Activated T-helper 1 cell treated with anti-CD3 and anti-CD28 coated beads, Interleukin-12 subunit alpha, Interleukin-12 subunit beta, Interleukin-2, Interleukin-4 antibody, amounts not matched to agents 30 ng/mL and 10 ng/mL and 1 ng/mL, durations not matched to agents 14 hours and 24 hours and 36 hours (primary cell): ENCODE results near the gene SLFN12L. TPM values are rescaled to one million over a fixed set of nuclear protein-coding genes. Genes with fewer than 3 reads are reported as not detected.

ENCODE experiments used
- DNase-seq: peaks from one replicate; pipeline ENCODE4 v3.0.0; 2021; ENCODE audit warnings: low spot score
- H3K27ac Mint-ChIP-seq: one replicate; pipeline ENCODE4 v1.8.0; 2021; ENCODE audit warnings: mild to moderate bottlenecking, mixed read lengths
- H3K27me3 Mint-ChIP-seq: one replicate; pipeline ENCODE4 v1.8.0; 2022; ENCODE audit warnings: mild to moderate bottlenecking, moderate library complexity, mixed read lengths; ENCODE audit not compliant: insufficient read depth
- H3K36me3 Mint-ChIP-seq: one replicate; pipeline ENCODE4 v1.8.0; 2021; ENCODE audit warnings: low read depth, mixed read lengths
- H3K4me1 Mint-ChIP-seq: one replicate; pipeline ENCODE4 v1.8.0; 2021; ENCODE audit warnings: low read depth, mixed read lengths
- H3K4me3 Mint-ChIP-seq: one replicate; pipeline ENCODE4 v1.8.0; 2021; ENCODE audit warnings: mild to moderate bottlenecking, moderate library complexity, mixed read lengths
- H3K9me3 Mint-ChIP-seq: one replicate; pipeline ENCODE4 v1.8.0; 2021; ENCODE audit warnings: mixed read lengths
- intact Hi-C: fragments of 100-400 bp; cut with micrococcal nuclease; formaldehyde crosslinking; loops from one replicate; pipeline ENCODE4 v1.15.1; 2024
- total RNA-seq: library from RNA; stranded (reverse); gene quantifications from 2 replicates; pipeline ENCODE4 v1.2.3, GENCODE V29; 2022

Gene SLFN12L
- total RNA-seq, 1 donor from 2014 or later = 45.2 TPM

- peaks cover 13% of the 10 kb centered on the region for H3K36me3 Mint-ChIP-seq
- peak overlapping the region; percentile 86 for H3K4me3 Mint-ChIP-seq
- peak overlapping the region; percentile 84 for H3K27ac Mint-ChIP-seq
- H3K9me3 Mint-ChIP-seq = no peaks in the 10 kb centered on the region
- peak; percentile 44 for DNase-seq
- no peaks in the 10 kb centered on the region for H3K27me3 Mint-ChIP-seq
- peaks cover 43% of the 10 kb centered on the region for H3K4me1 Mint-ChIP-seq
- intact Hi-C loops = loop anchor here (1.0 to 10.0 kb wide), 7 partner anchors 15 to 288 kb away; partner anchors contain the start of genes NLE1, SLFN11, SLFN12L and SLFN13
Observed at GRCh38 chr17:35433075-35433894, 104.2 kb downstream of the SLFN12L start.

GRCh38 chr17:35432176-35433074 is 105.1 kb downstream of the SLFN12L start, which contains the start of gene SLFN12:
TSS of gene SLFN12 (minus strand) at chr17:35432500. CDS start at chr17:35423028, 9,472 bp downstream.
- H3K27ac Mint-ChIP-seq = peak within 1 kb of the TSS; percentile 87

GRCh38 chr17:35429702-35430101 is 107.8 kb downstream of the SLFN12L start:
- Mint-ChIP-seq H3K4me1 (peaks cover 66% of the 10 kb centered on the region), H3K36me3 (peaks cover 19% of the 10 kb centered on the region)
- intact Hi-C loops = loop anchor here (10.0 kb wide), 1 partner anchor 285 kb away; the partner anchor contains the start of genes NLE1 and UNC45B

More at GRCh38 chr17:35432176-35433074, 105.1 kb downstream of the SLFN12L start, which contains the start of gene SLFN12:
- intact Hi-C loops = loop anchor here (1.0 to 10.0 kb wide), 7 partner anchors 16 to 288 kb away; partner anchors contain the start of genes NLE1, SLFN11, SLFN12L and SLFN13
- H3K27me3 Mint-ChIP-seq = no peaks in the 10 kb centered on the region
- H3K36me3 Mint-ChIP-seq = peaks cover 12% of the 10 kb centered on the region
- H3K4me3 Mint-ChIP-seq = peak within 1 kb of the TSS; percentile 86
- no peaks in the 10 kb centered on the region for H3K9me3 Mint-ChIP-seq
- H3K4me1 Mint-ChIP-seq = peaks cover 51% of the 10 kb centered on the region
- peak; percentile 36 for DNase-seq

DNA sequence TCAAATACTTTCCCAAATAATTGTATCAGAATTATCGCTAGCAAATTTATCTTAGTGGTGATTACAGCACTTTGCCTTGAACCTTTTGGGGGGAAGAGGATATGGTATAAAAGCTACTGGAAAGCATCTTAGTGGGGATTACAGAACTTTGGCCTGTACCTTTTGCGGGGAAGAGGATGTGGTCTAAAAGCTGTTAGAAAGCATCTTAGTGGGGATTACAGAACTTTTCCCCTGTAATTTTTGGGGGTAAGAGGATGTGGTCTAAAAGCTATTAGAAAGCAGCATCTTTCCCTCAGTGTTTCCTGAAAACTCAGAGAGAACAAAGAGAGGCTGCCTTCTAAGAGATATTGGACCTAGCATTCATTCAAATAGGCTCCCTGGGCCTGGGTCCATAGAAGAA is 109.2 kb downstream of the SLFN12L start:
- intact Hi-C loops = no loop called here
- Mint-ChIP-seq H3K27ac (peak overlapping the region; percentile 34), H3K4me3 (peak overlapping the region; percentile 37), H3K4me1 (peaks cover 56% of the 10 kb centered on the region), H3K36me3 (peaks cover 18% of the 10 kb centered on the region), H3K27me3 (no peaks in the 10 kb centered on the region), H3K9me3 (no peaks in the 10 kb centered on the region)
- DNase-seq = no peak

More at GRCh38 chr17:35429702-35430101, 107.8 kb downstream of the SLFN12L start:
- Mint-ChIP-seq H3K27ac (no peak overlapping the region), H3K27me3 (no peaks in the 10 kb centered on the region), H3K9me3 (no peaks in the 10 kb centered on the region), H3K4me3 (no peak overlapping the region)
- no peak for DNase-seq

- Mint-ChIP-seq H3K27ac (no peak overlapping the region), H3K36me3 (peaks cover 36% of the 10 kb centered on the region), H3K4me3 (no peak overlapping the region), H3K4me1 (peaks cover 28% of the 10 kb centered on the region), H3K9me3 (no peaks in the 10 kb centered on the region), H3K27me3 (no peaks in the 10 kb centered on the region)
- intact Hi-C loops = no loop called here
- no peak for DNase-seq
Observed at GRCh38 chr17:35423761-35424160, 113.7 kb downstream of the SLFN12L start.

Other genes with a start within 250 kb of the SLFN12L start
- gene SLFN11, start 164.1 kb downstream of the SLFN12L start, total RNA-seq = 70.8 and 76.0 TPM in 2 replicates
- 6.6 and 8.4 TPM in 2 replicates for gene SLFN12, start 105.2 kb downstream of the SLFN12L start, total RNA-seq
- gene SLFN13, start 88.9 kb downstream of the SLFN12L start, total RNA-seq = 32.2 and 32.7 TPM in 2 replicates
- 0.05 and 0.10 TPM in 2 replicates for gene SLFN14, start 23.1 kb upstream of the SLFN12L start, total RNA-seq
- gene PEX12, start 40.9 kb upstream of the SLFN12L start, total RNA-seq = 5.0 and 5.9 TPM in 2 replicates
- gene AP2B1, start 49.6 kb upstream of the SLFN12L start, total RNA-seq = 156 and 167 TPM in 2 replicates
- 1.0 and 1.3 TPM in 2 replicates for gene RASL10B, start 194.0 kb upstream of the SLFN12L start, total RNA-seq
- 0.08 TPM in 1 of 2 replicates, not detected in the other for gene GAS2L2, start 215.6 kb upstream of the SLFN12L start, total RNA-seq
- not detected in 2 replicates for gene C17orf50, start 223.2 kb upstream of the SLFN12L start, total RNA-seq